ENCODE results near the gene LETM1.

Gene LETM1

DNA sequence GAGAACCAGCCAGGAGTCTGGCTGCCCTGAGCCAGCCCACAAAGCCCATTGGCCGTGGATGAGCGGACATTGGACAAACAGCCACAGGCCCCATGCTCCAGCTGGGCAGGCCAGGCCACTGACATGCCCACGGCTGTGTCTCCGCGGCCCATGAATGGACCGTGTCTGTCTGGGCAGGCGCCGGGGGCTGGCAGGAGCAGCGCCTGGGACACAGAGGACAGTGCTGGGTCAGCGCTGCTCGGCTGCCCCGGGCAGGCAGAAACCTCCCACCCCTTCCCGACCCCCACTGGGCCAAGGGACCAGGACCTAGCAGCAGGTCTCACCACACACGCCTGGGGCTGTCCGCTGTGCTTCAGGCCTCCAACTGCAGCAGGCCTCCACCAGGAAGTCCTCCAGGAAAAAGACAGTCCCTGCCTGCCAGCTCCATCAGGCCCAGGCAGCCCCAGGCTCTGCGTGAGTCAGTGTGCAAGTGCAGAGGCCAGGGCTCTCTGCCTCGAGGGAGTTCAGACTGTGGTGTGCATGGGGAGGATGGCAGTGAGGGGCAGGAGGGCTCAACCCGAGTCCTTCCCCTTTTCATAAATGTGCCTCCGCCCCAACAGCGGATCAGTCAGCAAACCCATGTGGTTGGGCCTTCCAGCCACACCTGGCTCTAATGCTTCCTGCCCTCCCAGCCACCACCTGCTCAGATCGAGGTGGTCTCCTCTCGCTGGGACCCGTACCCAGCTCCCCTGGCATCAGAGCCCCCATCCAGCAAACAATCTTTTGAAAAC is 80.0 kb downstream of the LETM1 start:
- no peak for DNase-seq

DNA sequence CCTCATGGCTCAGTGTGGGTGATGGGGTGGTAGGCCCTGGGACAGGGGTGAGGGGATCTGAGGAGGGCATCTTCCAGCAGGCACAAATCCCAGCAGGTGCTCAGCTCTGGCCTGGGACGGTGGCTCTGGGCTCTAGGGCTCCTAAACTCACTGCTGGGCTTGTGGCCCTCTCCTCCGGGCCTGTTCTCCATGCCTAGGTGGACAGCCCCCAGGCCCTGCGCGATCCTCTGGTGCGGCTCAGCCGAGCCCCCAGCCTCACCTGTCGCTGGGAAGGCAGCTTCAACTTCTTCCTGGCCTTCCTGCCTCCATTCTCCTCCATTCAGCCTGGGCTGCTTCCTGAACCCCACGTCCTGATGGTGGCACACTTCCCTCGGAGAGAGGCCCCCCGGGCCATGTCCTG is 82.2 kb downstream of the LETM1 start:
- no peak for DNase-seq

GRCh38 chr4:1772853-1773538 is 83.0 kb downstream of the LETM1 start:
- DNase-seq = no peak

GRCh38 chr4:1771555-1772305 is 84.2 kb downstream of the LETM1 start:
- no peak for DNase-seq

DNA sequence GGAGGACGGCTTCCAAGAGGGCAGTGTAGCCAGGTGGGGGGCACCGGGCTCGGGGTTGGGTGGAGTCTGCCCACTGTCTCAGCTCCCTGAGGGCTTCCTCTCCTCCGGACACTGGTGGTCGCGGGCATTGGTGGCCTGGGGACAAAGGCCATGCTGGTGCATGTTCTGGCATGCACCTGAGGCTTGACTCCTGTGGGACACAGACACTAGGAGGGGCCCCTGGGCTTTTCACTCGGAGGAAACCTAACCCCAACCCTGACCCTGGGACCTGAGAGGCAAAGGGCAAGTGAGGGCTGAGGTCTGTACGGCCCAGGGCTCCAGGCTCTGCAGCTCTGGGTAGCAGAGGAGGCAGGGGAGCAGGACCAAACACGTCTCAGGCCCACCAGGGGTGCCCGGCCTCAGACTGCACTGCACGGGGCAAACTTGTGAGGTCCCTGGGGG is 85.1 kb downstream of the LETM1 start:
- DNase-seq = no peak

GRCh38 chr4:1770245-1770644 is 85.7 kb downstream of the LETM1 start:
- DNase-seq = no peak

- no peak for DNase-seq
Measured at GRCh38 chr4:1769692-1770091, 86.3 kb downstream of the LETM1 start.

DNA sequence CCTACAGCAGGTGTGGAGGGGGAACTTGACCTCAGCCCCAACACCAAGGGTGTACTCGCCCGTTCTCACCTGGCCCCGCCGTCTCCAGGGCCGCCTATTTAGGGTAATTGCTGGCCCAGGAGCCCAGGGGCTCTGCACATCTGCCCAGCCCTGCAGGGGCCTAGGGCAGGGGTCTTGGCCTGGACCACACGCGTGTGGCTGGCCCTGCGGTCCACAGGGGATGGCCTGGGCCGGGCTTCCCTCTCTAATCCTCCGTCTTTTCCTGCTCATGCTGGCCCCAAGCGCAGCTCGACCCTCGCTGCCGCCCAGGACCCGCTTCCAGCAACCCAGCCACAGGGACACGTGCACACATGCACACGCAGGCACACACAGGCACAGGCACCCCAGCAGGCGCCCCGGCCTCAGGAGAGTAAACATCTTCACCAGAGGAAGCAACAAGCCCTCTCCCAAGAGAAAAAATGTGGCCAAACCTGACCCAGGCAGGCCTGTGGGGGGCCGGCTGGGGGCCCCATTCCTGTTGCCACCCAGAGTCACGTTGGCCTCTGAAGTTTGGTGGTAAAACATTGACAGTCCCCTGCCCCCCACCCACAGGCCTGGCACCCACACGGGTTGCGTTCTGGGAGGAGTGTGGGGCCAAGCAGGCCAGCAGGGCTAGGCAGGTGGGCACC is 87.5 kb downstream of the LETM1 start:
- no peak for DNase-seq

DNA sequence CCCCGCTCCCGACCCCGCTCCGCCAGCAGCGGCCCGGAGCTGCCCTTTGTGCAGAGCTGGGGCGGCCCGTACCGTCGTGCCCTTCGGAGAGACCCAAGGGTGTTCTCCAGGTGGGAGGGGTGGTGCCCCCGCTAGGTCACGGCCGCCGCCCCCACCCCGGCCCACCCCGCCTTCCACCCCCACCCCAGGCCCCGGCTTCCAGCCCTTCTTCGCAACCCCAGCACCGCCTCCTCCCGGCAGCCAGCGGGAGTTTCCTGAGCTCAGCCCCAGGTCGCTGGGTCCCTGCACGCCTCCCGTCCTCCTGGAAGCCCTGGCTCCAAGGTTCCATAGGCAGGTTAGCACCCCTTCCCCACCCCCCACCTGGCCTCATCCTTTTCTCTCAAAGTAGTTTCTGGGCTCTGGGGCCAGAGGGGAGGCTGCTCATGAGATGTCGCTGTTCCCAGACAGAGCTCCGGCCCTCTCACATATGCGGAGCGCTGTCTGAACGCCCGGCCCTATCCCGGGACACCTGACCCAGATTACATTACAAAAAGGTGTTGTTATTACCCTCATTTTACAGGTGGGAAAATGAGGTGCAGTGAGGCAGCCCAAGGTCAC is 88.1 kb downstream of the LETM1 start:
- DNase-seq = peak in 2 of 5 donors; percentile 9 to 20

DNA sequence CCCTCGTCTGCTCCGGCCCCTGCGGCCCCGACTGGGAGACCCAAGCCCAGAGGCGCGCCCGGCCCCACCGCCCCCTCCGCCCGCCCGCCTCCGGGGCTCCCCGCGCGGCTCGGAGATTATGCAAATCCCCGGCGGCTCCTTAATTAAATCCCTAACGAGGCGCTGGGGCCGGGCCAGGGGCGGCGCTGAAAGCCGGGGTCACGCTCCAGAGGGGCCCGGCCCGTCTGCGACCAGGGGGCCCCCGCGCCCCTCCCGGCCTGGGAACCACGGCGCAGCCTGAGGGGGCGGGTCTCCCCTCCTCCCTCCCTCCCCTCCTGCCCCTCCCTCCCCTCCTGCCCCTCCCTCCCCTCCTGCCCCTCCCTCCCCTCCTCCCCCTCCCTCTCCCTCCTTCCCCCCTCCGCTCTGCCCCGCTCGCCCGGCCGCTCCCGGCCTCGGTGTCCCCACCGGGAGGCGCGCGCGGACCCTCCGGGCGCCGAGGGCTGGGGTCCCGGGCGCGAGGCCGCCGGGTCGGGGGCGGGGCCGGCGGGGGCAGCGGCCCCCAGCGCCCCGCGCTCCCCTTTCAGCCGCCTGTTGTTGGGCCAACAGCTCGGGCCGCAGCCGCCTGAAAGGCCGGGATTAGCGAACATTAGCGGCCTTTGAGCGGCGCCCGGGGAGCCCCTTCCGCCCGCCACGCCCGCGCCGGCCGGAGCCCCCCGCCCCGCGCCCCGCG is 88.7 kb downstream of the LETM1 start:
- DNase-seq = no peak

GRCh38 chr4:1766106-1767060 is 89.6 kb downstream of the LETM1 start:
- no peak for DNase-seq

DNA sequence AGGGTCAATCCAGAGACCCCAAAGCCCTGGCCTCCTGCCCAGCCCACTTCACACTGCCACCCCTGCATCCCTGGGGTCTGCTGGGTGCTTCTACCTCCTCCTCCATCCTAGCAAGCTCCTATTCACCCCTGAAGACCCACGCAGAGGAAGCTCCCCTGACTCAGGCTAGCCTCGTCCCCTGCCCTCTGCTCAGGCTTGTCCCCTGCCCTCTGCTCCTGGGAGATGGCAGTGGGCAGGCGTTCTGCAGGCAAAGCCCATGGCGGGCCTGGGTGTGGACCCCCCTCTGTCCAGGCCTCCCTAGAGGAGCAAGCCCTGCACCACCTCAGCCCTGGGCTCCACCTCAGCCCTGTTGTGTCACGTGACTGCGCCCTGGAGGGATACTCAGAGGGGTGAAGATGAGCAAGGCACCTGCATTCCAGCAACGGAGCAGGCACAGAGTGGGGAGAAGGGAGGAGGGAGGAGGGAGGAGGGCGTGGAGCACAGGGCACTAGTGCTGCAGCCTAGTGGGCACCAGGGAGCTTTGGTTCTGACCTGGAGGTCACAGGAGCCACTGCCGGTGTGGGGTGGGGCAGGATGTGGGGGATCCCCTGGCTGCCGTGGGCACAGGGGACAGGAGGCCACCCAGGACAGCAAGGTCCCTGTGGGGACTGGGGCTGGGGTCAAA is 90.4 kb downstream of the LETM1 start:
- no peak for DNase-seq

DNA sequence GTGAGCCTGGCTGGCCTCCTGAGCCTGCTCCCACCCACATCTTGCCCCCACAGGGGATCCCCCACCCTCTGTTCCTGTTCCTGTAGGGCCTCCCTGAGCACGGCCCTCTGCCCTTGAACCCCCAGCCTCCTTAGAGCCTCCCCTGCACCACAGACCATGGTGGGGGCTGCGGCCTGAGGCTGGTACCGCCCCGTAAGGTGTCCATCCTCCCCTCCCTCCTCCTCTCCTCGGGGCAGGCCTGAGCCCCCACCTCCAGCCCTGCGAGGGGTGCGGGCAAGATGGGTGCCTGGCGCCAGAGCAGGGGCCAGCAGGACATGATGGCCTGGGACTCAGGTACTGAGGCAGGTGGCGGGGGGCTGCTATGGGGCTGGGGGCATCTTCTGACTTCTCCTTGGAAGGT is 91.3 kb downstream of the LETM1 start:
- DNase-seq = no peak

GRCh38 chr4:1763550-1764080 is 92.3 kb downstream of the LETM1 start:
- no peak for DNase-seq

DNA sequence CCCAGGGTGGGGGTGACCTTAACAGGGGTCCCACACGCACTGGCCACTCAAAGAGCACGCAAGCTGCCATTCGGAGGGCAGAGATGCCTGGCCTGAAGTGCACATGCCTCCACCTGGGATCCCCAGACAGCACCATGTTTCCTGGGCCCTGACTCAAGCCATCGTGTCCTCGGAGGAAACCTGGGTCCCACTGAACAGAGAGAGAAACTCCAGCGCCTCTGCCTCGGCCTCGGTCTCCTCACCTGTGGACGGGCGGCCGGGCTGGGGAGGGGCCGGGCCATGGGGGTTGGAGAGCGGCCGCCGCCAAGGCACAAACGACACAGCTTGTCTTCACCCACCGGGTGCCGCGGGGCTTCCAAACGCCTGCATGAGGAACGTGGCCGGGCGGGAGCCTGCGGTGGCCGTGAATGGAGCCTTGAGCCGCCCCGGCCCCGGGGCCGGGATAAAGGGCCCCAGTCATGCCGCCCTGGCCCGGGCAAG is 92.8 kb downstream of the LETM1 start:
- no peak for DNase-seq

GRCh38 chr4:1762264-1763010 is 93.5 kb downstream of the LETM1 start:
- DNase-seq = no peak
